GM03348 (cell line): Measurements from ENCODE around the gene VPS18.
A peak's percentile ranks its signal among the peaks of the same experiment; 100 is the strongest.

Experiments used
- DNase-seq: peaks from one replicate; pipeline ENCODE4 v3.0.0; 2012; ENCODE audit warnings: low spot score

The VPS18 gene

GRCh38 chr15:40871749-40872617 lies 22.3 kb upstream of the VPS18 start:
- no peak for DNase-seq

GRCh38 chr15:40872791-40873693 lies 21.2 kb upstream of the VPS18 start:
- DNase-seq = no peak

- peak; percentile 73 for DNase-seq
Observed at GRCh38 chr15:40873694-40874561, 20.3 kb upstream of the VPS18 start, which contains the start of gene RHOV. Gene RHOV (minus strand): TSS chr15:40874234. CDS start chr15:40874139, 95 bp downstream.

- DNase-seq = no peak
Observed at GRCh38 chr15:40875991-40876730, 18.1 kb upstream of the VPS18 start.

GRCh38 chr15:40877694-40878093 lies 16.6 kb upstream of the VPS18 start:
- DNase-seq = no peak

- DNase-seq = no peak
Observed at GRCh38 chr15:40878785-40879184, 15.5 kb upstream of the VPS18 start.

- DNase-seq = no peak
Observed at GRCh38 chr15:40879609-40880008, 14.6 kb upstream of the VPS18 start.

GRCh38 chr15:40881351-40881750 lies 12.9 kb upstream of the VPS18 start:
- no peak for DNase-seq

GRCh38 chr15:40886586-40886985 lies 7.7 kb upstream of the VPS18 start:
- no peak for DNase-seq

- DNase-seq = no peak
Observed at GRCh38 chr15:40889112-40889511, 5.1 kb upstream of the VPS18 start.

- DNase-seq = no peak
Observed at GRCh38 chr15:40891138-40891537, 3.1 kb upstream of the VPS18 start.

GRCh38 chr15:40891810-40892446 lies 2.3 kb upstream of the VPS18 start:
- DNase-seq = peak; percentile 61

- no peak for DNase-seq
Observed at GRCh38 chr15:40892447-40893012, 1.7 kb upstream of the VPS18 start.

- DNase-seq = no peak
Observed at GRCh38 chr15:40893019-40893670, 1.1 kb upstream of the VPS18 start.

GRCh38 chr15:40894681-40895448 lies 615 bp downstream of the VPS18 start:
- DNase-seq = peak; percentile 82

- no peak for DNase-seq
Observed at GRCh38 chr15:40899536-40900207, 5.4 kb downstream of the VPS18 start.

GRCh38 chr15:40900256-40901052 lies 6.2 kb downstream of the VPS18 start:
- no peak for DNase-seq

- DNase-seq = no peak
Observed at GRCh38 chr15:40901053-40901443, 6.8 kb downstream of the VPS18 start.
